Measurements from ENCODE around the gene FGFBP2. TPM values are rescaled to one million over a fixed set of nuclear protein-coding genes. Genes with fewer than 3 reads are reported as not detected.

FGFBP2 gene
- total RNA-seq, 1 donor, result not detected

DNA sequence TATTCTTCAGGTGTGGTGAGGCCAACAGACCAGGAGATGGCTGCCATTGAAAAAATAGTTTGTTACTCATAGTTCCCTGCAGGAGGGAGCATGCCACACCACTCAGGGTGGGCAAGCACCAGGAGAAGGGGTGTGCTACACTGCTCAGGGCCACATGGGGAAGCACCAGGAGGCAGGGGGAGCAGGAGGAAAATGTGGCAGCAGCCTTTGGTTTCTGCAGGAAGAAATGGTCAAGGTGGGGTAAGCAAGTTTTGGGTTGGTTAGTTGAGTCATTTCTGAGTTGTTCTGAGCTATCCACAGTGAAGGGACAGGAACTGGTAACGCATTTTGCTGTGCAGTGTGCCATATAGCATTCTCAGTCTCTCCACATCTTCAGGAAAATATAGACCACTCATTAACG, 48.2 kb downstream of the FGFBP2 start:
- no peak for DNase-seq (ENCODE audit: low read depth)
- H3K4me3 ChIP-seq (ENCODE audit: low read depth, low read length), result no peak overlapping the region
- no peak for TF ChIP-seq CTCF (IDR thresholded peaks at IDR 0.05; ENCODE audit: insufficient read depth, low read depth, low read length)

- no peak for TF ChIP-seq CTCF (IDR thresholded peaks at IDR 0.05; ENCODE audit: insufficient read depth, low read depth, low read length)
- peak; percentile 30 for DNase-seq (ENCODE audit: low read depth)
Measured at GRCh38 chr4:15914291-15914690, 48.7 kb downstream of the FGFBP2 start.

GRCh38 chr4:15913631-15913970, 49.4 kb downstream of the FGFBP2 start:
- peak; percentile 83 for DNase-seq (ENCODE audit: low read depth)
- H3K4me3 ChIP-seq (ENCODE audit: low read depth, low read length), result no peak overlapping the region
- TF ChIP-seq CTCF (IDR thresholded peaks at IDR 0.05; ENCODE audit: insufficient read depth, low read depth, low read length), result no peak

More at GRCh38 chr4:15914291-15914690, 48.7 kb downstream of the FGFBP2 start:
- H3K4me3 ChIP-seq (ENCODE audit: low read depth, low read length), result no peak overlapping the region

DNA sequence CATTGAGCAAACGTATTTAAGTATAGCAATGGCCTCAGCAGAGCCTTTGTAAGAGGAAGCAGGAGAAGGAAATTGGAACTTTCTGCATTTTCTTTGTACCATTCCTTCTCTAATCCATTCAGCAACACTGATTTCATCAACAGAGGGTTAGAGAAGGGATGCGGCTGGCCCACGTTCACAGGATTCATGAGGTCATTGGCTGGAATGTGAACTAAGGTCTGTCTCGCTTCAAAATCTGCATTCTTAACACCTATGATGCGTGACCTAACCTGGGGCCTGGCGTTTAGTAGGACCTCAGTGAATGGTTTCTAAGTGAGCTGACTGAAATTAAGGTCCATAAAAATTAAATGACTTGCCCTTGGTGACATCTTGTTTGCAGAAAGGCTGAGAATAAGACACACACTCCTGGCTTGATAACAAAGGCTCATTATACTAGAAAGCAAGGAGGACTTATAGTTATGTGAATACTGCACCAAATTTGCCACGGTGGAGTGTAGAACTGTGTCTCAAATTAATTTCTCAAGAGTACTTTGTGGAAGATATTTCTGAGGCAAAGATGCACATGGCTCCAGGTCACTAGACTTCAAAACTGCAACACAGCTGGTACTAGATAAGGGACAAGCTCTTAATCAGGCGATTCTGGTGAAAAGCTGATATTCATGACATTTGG, 49.9 kb downstream of the FGFBP2 start:
- peak; percentile 50 for DNase-seq (ENCODE audit: low read depth)

GRCh38 chr4:15912236-15912635, 50.7 kb downstream of the FGFBP2 start:
- no peak overlapping the region for H3K4me3 ChIP-seq (ENCODE audit: low read depth, low read length)
- no peak for TF ChIP-seq CTCF (IDR thresholded peaks at IDR 0.05; ENCODE audit: insufficient read depth, low read depth, low read length)
- no peak for DNase-seq (ENCODE audit: low read depth)

More for the DNA sequence above, 49.9 kb downstream of the FGFBP2 start:
- no peak for TF ChIP-seq CTCF (IDR thresholded peaks at IDR 0.05; ENCODE audit: insufficient read depth, low read depth, low read length)
- no peak overlapping the region for H3K4me3 ChIP-seq (ENCODE audit: low read depth, low read length)

Other genes starting within 250 kb of the FGFBP2 start
- gene CD38, start 184.8 kb downstream of the FGFBP2 start, total RNA-seq, result under 0.01 TPM in 2 replicates
- not detected in 2 replicates for gene FGFBP1, start 24.4 kb downstream of the FGFBP2 start, total RNA-seq
- gene PROM1, start 120.8 kb upstream of the FGFBP2 start, total RNA-seq, result under 0.01 TPM in 2 replicates

Measured in fibroblast of villous mesenchyme (primary cell).